ENCODE measurements around the gene PLIN3.

GRCh38 chr19:4847190-4847973, 20.1 kb downstream of the PLIN3 start:
- TF ChIP-seq CTCF (IDR thresholded peaks at IDR 0.05; ENCODE audit: poor library complexity) (no peak), EZH2 (IDR thresholded peaks at IDR 0.05; ENCODE audit: borderline replicate concordance) (no peak), EZH2phosphoT487 (IDR thresholded peaks at IDR 0.05; ENCODE audit: low read depth, severe bottlenecking, unreplicated experiment) (no peak)

Measured in hepatocyte (in vitro differentiated cells).